Mucosa of stomach (tissue), 1 donor: ENCODE results near the gene VPS54.

ENCODE experiments used
- H3K27me3 ChIP-seq: one replicate; pipeline ENCODE4 v1.7.0; 2013; ENCODE audit warnings: mild to moderate bottlenecking, low read length; ENCODE audit not compliant: control insufficient read depth, insufficient read depth
- H3K36me3 ChIP-seq: one replicate; pipeline ENCODE4 v1.7.0; 2013; ENCODE audit warnings: low read length; ENCODE audit not compliant: control insufficient read depth, insufficient read depth
- H3K4me1 ChIP-seq: one replicate; pipeline ENCODE4 v1.7.0; 2013; ENCODE audit warnings: mild to moderate bottlenecking, low read length; ENCODE audit not compliant: control insufficient read depth, insufficient read depth
- H3K4me3 ChIP-seq: one replicate; pipeline ENCODE4 v1.7.0; 2013; ENCODE audit warnings: low read length
- H3K9ac ChIP-seq: one replicate; pipeline ENCODE4 v1.7.0; 2013; ENCODE audit warnings: mild to moderate bottlenecking, low read length, moderate library complexity
- H3K9me3 ChIP-seq: one replicate; pipeline ENCODE4 v1.7.0; 2013; ENCODE audit warnings: mild to moderate bottlenecking, low read length, moderate library complexity; ENCODE audit not compliant: control insufficient read depth
- donor health status: Pancreatic carcinoma.

VPS54 gene

GRCh38 chr2:63926815-63927214 is 92.4 kb downstream of the VPS54 start:
- Histone ChIP-seq H3K9ac (no peak overlapping the region), H3K27me3 (no peaks in the 10 kb centered on the region), H3K4me1 (no peaks in the 10 kb centered on the region), H3K36me3 (peaks cover 5% of the 10 kb centered on the region), H3K4me3 (no peak overlapping the region), H3K9me3 (no peaks in the 10 kb centered on the region)

- no peaks in the 10 kb centered on the region for H3K4me1 ChIP-seq
- H3K9me3 ChIP-seq, result no peaks in the 10 kb centered on the region
- no peak overlapping the region for H3K4me3 ChIP-seq
- no peaks in the 10 kb centered on the region for H3K36me3 ChIP-seq
- no peaks in the 10 kb centered on the region for H3K27me3 ChIP-seq
- no peak overlapping the region for H3K9ac ChIP-seq
Measured at GRCh38 chr2:63914311-63914710, 104.9 kb downstream of the VPS54 start.

GRCh38 chr2:63903003-63903402 is 116.2 kb downstream of the VPS54 start:
- Histone ChIP-seq H3K27me3 (no peaks in the 10 kb centered on the region), H3K9me3 (no peaks in the 10 kb centered on the region), H3K9ac (no peak overlapping the region), H3K4me1 (no peaks in the 10 kb centered on the region), H3K4me3 (no peak overlapping the region), H3K36me3 (no peaks in the 10 kb centered on the region)

- Histone ChIP-seq H3K27me3 (no peaks in the 10 kb centered on the region), H3K4me3 (no peak overlapping the region), H3K36me3 (no peaks in the 10 kb centered on the region), H3K9ac (no peak overlapping the region), H3K4me1 (no peaks in the 10 kb centered on the region), H3K9me3 (no peaks in the 10 kb centered on the region)
Measured at GRCh38 chr2:63902149-63902548, 117.1 kb downstream of the VPS54 start.

- Histone ChIP-seq H3K4me3 (no peak overlapping the region), H3K9me3 (no peaks in the 10 kb centered on the region), H3K27me3 (no peaks in the 10 kb centered on the region), H3K36me3 (no peaks in the 10 kb centered on the region), H3K9ac (no peak overlapping the region), H3K4me1 (no peaks in the 10 kb centered on the region)
Measured at GRCh38 chr2:63899639-63900038, 119.6 kb downstream of the VPS54 start.

GRCh38 chr2:63898839-63899238 is 120.4 kb downstream of the VPS54 start:
- no peaks in the 10 kb centered on the region for H3K9me3 ChIP-seq
- H3K27me3 ChIP-seq, result no peaks in the 10 kb centered on the region
- no peak overlapping the region for H3K9ac ChIP-seq
- no peaks in the 10 kb centered on the region for H3K36me3 ChIP-seq
- no peak overlapping the region for H3K4me3 ChIP-seq
- H3K4me1 ChIP-seq, result no peaks in the 10 kb centered on the region

- Histone ChIP-seq H3K4me3 (no peak overlapping the region), H3K36me3 (no peaks in the 10 kb centered on the region), H3K9ac (no peak overlapping the region), H3K27me3 (no peaks in the 10 kb centered on the region), H3K4me1 (no peaks in the 10 kb centered on the region), H3K9me3 (no peaks in the 10 kb centered on the region)
Measured at GRCh38 chr2:63894167-63894566, 125.1 kb downstream of the VPS54 start.

GRCh38 chr2:63893163-63893562 is 126.1 kb downstream of the VPS54 start:
- Histone ChIP-seq H3K4me1 (no peaks in the 10 kb centered on the region), H3K4me3 (no peak overlapping the region), H3K27me3 (no peaks in the 10 kb centered on the region), H3K36me3 (no peaks in the 10 kb centered on the region), H3K9ac (no peak overlapping the region), H3K9me3 (no peaks in the 10 kb centered on the region)

- H3K36me3 ChIP-seq, result no peaks in the 10 kb centered on the region
- H3K4me3 ChIP-seq, result no peak overlapping the region
Measured at GRCh38 chr2:63891488-63892030, 127.7 kb downstream of the VPS54 start.

GRCh38 chr2:63890678-63891077 is 128.6 kb downstream of the VPS54 start:
- no peak overlapping the region for H3K4me3 ChIP-seq
- H3K4me1 ChIP-seq, result no peaks in the 10 kb centered on the region
- H3K27me3 ChIP-seq, result no peaks in the 10 kb centered on the region
- H3K9me3 ChIP-seq, result no peaks in the 10 kb centered on the region
- H3K9ac ChIP-seq, result no peak overlapping the region
- no peaks in the 10 kb centered on the region for H3K36me3 ChIP-seq

More at GRCh38 chr2:63891488-63892030, 127.7 kb downstream of the VPS54 start:
- Histone ChIP-seq H3K4me1 (no peaks in the 10 kb centered on the region), H3K9ac (no peak overlapping the region), H3K27me3 (no peaks in the 10 kb centered on the region), H3K9me3 (no peaks in the 10 kb centered on the region)

- Histone ChIP-seq H3K4me3 (no peak overlapping the region), H3K9me3 (no peaks in the 10 kb centered on the region), H3K4me1 (no peaks in the 10 kb centered on the region), H3K36me3 (no peaks in the 10 kb centered on the region), H3K27me3 (no peaks in the 10 kb centered on the region), H3K9ac (no peak overlapping the region)
Measured at GRCh38 chr2:63888490-63889402, 130.5 kb downstream of the VPS54 start.

GRCh38 chr2:63888053-63888452 is 131.2 kb downstream of the VPS54 start:
- Histone ChIP-seq H3K9me3 (no peaks in the 10 kb centered on the region), H3K27me3 (no peaks in the 10 kb centered on the region), H3K9ac (no peak overlapping the region), H3K4me1 (no peaks in the 10 kb centered on the region), H3K4me3 (no peak overlapping the region), H3K36me3 (no peaks in the 10 kb centered on the region)
